Uterus (tissue), 2 donors: Measurements from ENCODE around the gene IL9R.

ENCODE experiments used
- POLR2A ChIP-seq, 2 donors: fragments of 450-650 bp; IDR thresholded peaks; one replicate each; pipeline ENCODE4 v1.6.1; 2016; ENCODE audit warnings: antibody characterized with exemption in 2 of 2, mild to moderate bottlenecking in 1 of 2, moderate library complexity in 1 of 2
- TF ChIP-seq, protein P1 (sequence below), 4 experiments: fragments of 200-600 bp in 2 of 4; fragments of 450-650 bp in 2 of 4; sonication (generic) in 2 of 4; IDR thresholded peaks; one replicate each; pipeline ENCODE4 v1.5.1; 2016 to 2019; ENCODE audit warnings: antibody characterized with exemption in 4 of 4, mild to moderate bottlenecking in 2 of 4, moderate library complexity in 1 of 4

DNA sequence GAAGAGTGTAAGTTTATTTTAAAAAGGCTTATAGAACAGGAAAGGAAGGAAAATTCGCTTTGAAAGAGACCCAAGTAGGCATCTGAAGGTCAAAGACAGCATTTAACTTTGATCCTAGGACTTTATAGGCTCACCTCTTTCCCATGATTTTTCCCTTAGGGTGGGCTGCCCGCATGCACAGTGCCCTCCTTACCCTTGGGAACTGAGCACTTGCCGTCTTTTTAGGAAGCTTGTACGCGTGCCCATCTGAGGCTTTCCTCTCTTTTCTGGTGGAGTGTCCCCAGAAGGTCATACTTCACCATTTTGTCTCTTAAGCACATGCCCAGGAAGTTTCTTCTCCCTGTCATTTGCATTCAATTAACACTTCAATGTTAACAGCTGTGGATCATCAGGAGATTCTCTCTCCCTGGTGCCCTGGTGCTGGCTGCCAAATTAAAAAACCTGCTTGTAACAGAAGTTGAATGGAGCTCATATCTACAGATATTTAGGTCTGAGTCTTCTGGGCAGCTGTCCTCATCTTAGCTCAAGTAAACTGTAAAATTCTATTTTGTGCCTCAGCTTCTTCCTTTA is 38.4 kb upstream of the IL9R start:
- no peak for TF ChIP-seq POLR2A (IDR thresholded peaks at IDR 0.05)
- TF ChIP-seq, protein P1, sequence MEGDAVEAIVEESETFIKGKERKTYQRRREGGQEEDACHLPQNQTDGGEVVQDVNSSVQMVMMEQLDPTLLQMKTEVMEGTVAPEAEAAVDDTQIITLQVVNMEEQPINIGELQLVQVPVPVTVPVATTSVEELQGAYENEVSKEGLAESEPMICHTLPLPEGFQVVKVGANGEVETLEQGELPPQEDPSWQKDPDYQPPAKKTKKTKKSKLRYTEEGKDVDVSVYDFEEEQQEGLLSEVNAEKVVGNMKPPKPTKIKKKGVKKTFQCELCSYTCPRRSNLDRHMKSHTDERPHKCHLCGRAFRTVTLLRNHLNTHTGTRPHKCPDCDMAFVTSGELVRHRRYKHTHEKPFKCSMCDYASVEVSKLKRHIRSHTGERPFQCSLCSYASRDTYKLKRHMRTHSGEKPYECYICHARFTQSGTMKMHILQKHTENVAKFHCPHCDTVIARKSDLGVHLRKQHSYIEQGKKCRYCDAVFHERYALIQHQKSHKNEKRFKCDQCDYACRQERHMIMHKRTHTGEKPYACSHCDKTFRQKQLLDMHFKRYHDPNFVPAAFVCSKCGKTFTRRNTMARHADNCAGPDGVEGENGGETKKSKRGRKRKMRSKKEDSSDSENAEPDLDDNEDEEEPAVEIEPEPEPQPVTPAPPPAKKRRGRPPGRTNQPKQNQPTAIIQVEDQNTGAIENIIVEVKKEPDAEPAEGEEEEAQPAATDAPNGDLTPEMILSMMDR (IDR thresholded peaks at IDR 0.05) = no peak
